ENCODE measurements around the gene RPL3.
"Not testable (repeated sequence)": the region's sequence is repeated elsewhere in the genome, so short reads cannot be mapped to it uniquely, and the experiment has no call there.

The RPL3 gene

GRCh38 chr22:39319284-39320022 lies at the start of gene RPL3:
Gene RPL3 (minus strand): TSS chr22:39319623. CDS start chr22:39319597, 26 bp downstream.
- DNase-seq (ENCODE audit: low spot score) = peak; percentile 97

GRCh38 chr22:39369186-39369585 lies 49.8 kb upstream of the RPL3 start:
- no peak for DNase-seq (ENCODE audit: low spot score)

DNA sequence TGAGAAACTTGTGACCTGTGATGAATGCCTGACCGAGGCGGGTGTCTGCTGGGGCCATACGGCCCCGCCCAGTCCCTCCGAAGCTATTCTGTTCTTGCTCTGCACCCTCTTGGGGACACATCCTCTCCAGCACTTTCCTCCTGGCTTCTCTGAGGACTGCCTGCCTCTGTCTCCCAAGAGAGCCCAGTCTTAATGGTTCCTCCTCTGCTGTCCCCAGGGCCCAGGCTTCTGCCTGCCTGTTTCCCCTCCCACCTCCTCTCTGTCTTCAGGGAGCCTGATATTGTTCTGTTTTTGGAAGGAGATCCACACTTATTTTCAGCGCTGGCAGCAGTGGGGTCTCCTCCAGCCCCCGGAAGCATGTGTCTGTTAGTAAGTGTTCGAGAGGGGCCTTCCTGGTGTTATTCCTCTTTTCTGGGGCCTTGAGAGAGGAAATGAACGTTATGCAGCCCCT lies 49.1 kb upstream of the RPL3 start:
- DNase-seq (ENCODE audit: low spot score) = no peak

GRCh38 chr22:39367035-39367434 lies 47.6 kb upstream of the RPL3 start:
- no peak for DNase-seq (ENCODE audit: low spot score)

DNA sequence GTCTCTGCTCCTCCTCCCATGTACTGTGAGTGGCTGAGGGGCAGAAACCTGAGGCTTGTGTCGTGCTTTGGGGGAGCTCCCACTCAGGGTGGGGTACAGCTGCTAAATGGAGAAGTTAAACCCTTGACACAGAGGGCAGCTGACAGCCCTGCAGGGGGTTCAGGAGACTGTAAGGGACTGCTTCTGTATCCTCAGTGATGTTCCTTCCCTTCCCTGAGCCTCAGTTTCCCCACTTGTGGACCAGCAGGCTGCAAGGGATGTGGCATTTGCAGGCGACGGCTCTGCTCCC lies 46.0 kb upstream of the RPL3 start:
- DNase-seq (ENCODE audit: low spot score) = no peak

- no peak for DNase-seq (ENCODE audit: low spot score)
Measured at GRCh38 chr22:39364714-39365491, 45.5 kb upstream of the RPL3 start.

DNA sequence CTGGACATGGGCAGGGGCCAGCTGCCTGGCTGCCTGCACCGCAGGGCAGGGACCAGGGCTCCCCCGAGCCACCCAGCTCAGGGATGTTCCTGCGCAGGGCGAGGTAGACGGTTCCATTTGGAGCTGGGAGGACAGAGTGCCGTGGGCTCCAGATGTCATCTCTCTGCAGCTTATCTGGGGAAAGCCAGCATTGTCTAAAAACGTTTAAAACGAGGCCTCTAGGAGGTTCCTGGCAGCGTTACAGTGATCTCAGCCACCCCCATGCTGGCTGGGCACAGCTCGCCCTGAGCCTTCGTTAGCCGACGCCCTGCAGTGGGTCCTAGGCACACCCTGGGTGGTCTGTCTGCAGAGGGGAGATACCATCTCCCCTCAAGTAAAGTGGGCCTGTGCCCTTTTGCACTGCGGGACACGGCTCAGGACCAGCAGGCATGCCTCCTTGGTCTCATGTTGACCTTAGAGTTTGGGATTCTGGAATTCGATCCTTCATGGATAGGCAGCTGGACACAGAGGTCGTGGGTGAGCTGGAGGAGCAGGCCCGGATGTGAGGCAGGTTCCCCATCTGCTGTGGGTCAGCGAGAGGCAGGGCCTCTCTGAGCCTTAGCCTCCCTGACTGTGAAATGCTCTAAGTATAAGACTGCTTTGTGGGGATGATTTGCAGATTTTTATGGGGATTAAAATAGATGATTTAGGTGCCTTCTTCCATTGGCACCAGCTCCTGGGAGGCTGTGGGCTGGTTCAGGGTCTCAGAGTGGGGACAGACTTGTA lies 44.5 kb upstream of the RPL3 start:
- no peak for DNase-seq (ENCODE audit: low spot score)

- DNase-seq (ENCODE audit: low spot score) = no peak
Measured at GRCh38 chr22:39362932-39363331, 43.5 kb upstream of the RPL3 start.

DNA sequence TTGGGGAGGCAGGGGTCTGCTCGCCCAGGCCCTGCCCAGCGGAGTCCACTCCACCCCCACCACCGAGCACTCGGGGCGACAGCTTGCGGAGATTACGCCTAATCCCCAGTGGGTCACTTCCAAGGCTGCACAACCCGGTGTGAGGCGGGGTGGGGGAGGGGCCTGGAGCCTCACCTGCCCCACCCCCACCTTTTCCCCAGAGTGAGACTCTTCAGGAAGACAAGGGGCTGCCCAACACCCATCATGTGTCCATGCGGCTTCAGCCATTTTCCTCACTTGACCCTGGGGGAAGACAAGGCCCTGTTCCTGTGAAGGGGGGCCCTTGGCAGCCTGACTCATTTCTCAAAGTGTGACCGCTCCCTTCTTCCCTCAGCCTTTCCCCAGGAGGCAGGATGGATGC lies 42.8 kb upstream of the RPL3 start:
- no peak for DNase-seq (ENCODE audit: low spot score)

DNA sequence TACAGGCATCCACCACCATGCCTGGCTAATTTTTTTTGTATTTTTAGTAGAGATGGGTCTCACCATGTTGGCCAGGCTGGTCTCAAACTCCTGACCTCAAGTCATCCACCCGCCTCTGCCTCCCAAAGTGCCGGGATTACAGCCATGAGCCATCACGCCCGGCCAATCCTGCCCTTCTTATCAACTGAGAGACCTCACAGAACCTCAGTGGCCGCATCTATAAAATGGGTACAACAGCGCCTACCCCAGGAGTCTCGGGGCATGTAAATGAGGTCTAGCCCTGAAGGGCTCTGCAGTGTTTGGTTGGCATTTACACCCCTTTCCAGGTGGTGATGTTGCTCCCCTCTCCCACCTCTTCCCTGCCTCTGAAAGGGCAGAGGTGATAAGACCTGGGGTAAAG lies 42.1 kb upstream of the RPL3 start:
- DNase-seq (ENCODE audit: low spot score) = no peak

- no peak for DNase-seq (ENCODE audit: low spot score)
Measured at GRCh38 chr22:39360674-39361413, 41.4 kb upstream of the RPL3 start.

- DNase-seq (ENCODE audit: low spot score) = no peak
Measured at GRCh38 chr22:39360242-39360641, 40.8 kb upstream of the RPL3 start.

GRCh38 chr22:39359659-39360195 lies 40.3 kb upstream of the RPL3 start:
- DNase-seq (ENCODE audit: low spot score) = no peak

DNA sequence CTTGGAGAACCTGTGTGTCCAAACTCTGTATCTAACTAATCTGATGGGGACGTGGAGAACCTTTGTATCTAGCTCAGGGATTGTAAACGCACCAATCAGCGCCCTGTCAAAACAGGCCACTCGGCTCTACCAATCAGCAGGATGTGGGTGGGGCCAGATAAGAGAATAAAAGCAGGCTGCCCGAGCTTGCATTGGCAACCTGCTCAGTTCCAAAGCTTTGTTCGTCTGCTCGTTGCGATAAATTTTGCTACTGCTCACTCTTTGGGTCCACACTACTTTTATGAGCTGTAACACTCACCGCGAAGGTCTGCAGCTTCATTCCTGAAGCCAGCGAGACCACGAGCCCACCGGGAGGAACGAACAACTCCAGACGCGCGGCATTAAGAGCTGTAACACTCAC lies 38.8 kb upstream of the RPL3 start:
- DNase-seq (ENCODE audit: low spot score) = not testable (repeated sequence)

GRCh38 chr22:39357110-39358108 lies 38.0 kb upstream of the RPL3 start:
- DNase-seq (ENCODE audit: low spot score) = not testable (repeated sequence)

- DNase-seq (ENCODE audit: low spot score) = no peak
Measured at GRCh38 chr22:39356464-39356863, 37.0 kb upstream of the RPL3 start.

GRCh38 chr22:39355805-39356204 lies 36.4 kb upstream of the RPL3 start:
- DNase-seq (ENCODE audit: low spot score) = not testable (repeated sequence)

- no peak for DNase-seq (ENCODE audit: low spot score)
Measured at GRCh38 chr22:39355080-39355479, 35.7 kb upstream of the RPL3 start.

GRCh38 chr22:39353346-39353745 lies 33.9 kb upstream of the RPL3 start:
- no peak for DNase-seq (ENCODE audit: low spot score)

- DNase-seq (ENCODE audit: low spot score) = no peak
Measured at GRCh38 chr22:39352306-39352891, 33.0 kb upstream of the RPL3 start.
